HG03432 (cell line): ENCODE data around the gene RAB3A.
A peak's percentile ranks its signal among the peaks of the same experiment; 100 is the strongest.
"Not testable (repeated sequence)": the region's sequence is repeated elsewhere in the genome, so short reads cannot be mapped to it uniquely, and the experiment has no call there.

Experiments used
- ATAC-seq: cut with Tn5 transposase; IDR thresholded peaks from one replicate; pipeline ENCODE4 v1.9.1; 2021; ENCODE audit warnings: mild to moderate bottlenecking, moderate library complexity; ENCODE audit not compliant: unreplicated experiment

Gene RAB3A

GRCh38 chr19:18171605-18172327, 32.1 kb downstream of the RAB3A start:
- ATAC-seq, result no peak

- ATAC-seq, result peak; percentile 24
Measured at GRCh38 chr19:18170714-18171255, 33.1 kb downstream of the RAB3A start.

- no peak for ATAC-seq
Measured at GRCh38 chr19:18168673-18169381, 35.0 kb downstream of the RAB3A start.

DNA sequence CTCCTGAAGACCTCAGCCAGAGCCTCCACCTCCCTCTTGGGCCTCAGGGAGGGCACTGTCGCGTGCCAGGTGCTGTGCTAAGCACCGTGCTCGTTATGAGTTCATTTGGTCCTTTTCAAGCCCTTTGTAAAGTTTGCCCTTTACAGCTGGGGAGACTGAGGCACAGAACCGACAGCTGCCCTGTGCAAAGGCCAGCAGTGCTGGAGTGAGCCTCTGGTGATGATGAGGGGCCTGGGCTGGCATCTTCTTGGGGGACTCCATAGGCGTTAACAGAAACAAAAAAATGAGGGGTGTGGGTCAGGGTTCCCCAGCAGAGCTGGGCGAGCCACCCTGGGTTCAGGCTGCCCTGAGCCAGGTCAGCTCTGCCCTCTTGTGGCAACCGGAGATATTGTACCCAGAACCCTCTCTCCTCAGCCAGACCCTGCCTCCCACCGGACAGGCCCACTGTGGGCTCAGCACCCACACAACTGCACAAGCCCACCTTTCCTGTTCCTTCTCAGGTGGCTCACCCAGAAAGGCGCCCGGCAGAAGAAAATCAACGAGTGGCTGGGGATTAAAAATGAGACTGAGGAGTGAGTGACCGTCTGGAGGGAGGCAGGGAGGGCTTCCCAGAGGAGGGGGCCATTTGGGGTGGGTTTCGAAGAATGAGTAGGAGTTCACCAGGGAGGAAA, 35.7 kb downstream of the RAB3A start:
- peak; percentile 27 for ATAC-seq

- no peak for ATAC-seq
Measured at GRCh38 chr19:18167011-18167410, 36.8 kb downstream of the RAB3A start.

- no peak for ATAC-seq
Measured at GRCh38 chr19:18165794-18166544, 37.9 kb downstream of the RAB3A start.

DNA sequence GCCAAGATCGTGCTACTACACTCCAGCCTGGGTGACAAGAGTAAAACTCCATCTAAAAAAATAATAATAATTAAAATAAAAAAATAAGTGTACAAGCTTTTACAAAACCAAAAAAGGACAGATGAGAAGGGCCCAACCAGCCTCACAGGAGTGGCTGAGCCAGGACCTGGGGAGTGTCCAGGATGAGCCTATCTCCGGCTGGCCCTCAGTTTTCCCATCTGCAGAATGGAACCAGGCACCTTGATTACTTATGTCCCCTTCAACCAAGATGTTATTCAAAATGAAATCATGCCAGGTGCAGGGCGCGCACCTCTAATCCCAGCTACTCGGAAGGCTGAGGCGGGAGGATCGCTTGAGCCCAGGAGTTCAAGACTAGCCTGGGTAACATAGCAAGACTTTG, 39.8 kb downstream of the RAB3A start:
- ATAC-seq, result no peak

DNA sequence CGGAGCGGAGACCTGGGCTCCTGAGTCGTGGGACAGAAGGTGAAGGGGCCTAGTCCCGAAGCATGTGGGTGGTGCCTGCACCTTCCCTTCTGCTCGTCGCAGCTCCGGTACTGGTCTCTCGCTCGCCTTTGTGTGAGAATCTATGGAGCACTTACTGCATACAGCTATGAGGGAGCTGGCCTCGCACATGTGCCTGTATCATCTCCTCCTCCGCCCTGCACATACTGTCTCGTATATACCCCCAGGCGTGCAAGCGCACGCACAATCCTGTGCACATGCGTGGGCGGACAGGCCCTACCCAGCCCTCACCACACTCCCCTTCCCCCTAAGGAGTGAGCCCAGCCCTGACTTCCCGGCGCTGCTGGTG, 42.2 kb downstream of the RAB3A start:
- peak; percentile 3 for ATAC-seq

DNA sequence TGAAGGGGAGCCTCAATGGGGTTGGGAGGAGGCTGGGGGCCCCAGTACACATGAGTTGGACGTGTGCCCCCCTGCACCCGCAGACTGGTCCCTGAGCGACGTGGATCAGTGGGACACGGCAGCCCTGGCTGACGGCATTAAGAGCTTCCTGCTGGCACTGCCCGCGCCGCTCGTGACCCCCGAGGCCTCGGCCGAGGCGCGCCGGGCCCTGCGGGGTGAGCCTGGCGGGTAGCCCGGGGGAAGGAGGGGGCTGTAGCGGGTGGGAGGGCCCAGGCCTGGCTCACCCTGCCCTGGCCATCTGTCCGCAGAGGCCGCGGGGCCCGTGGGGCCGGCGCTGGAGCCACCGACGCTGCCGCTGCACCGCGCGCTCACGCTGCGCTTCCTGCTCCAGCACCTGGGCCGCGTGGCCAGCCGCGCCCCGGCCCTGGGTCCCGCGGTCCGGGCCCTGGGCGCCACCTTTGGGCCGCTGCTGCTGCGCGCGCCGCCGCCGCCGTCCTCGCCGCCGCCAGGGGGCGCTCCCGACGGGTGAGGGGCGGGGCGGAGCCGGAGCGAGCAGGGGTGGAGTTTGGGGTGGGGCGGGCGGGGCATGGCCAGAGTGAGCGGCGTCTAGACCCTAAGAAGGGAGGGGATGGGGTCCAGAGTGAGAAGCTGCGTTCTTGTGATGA, 42.7 kb downstream of the RAB3A start:
- peak; percentile 70 for ATAC-seq

DNA sequence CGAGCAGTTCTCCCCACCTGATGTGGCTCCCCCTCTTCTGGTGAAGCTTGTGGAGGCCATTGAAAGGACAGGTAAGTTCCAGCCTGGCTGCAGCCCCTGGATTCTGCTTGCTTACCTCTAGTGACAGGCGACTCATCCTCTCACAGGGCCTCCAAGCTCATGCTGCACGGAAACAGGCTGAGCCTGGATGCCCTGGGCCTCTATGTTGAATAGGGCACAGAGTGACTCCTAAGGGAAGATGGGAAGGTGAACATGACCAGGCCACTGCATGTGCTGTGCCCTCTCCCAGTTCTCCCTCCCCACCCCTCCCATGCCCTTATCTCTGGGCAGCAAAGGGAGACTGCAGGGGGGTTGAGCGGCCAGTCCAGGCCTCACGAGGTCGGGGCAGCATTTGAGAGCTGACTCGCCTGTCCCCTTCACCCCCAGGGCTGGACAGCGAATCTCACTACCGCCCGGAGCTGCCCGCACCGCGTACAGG, 43.3 kb downstream of the RAB3A start:
- no peak for ATAC-seq

GRCh38 chr19:18159810-18160209, 44.0 kb downstream of the RAB3A start:
- ATAC-seq, result no peak

- not testable (repeated sequence) for ATAC-seq
Measured at GRCh38 chr19:18159059-18159616, 44.7 kb downstream of the RAB3A start.

DNA sequence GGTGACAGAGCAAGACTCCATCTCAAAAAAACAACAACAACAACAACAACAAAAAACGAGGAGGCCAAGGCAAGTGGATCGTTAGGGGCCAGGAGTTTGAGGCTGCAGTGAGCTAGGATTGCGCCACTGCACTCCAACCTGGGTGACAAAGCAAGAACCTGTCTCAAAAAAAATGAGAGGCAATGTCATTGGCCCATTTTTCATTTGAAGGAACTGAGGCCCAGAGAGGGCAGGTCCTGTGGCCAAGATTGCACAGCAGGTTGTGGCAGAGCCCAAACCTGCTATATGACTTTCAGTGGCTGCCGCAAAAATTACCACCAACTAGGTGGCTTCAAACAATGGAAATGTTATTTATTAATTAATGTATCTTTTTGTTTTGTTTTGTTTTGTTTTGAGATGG, 45.4 kb downstream of the RAB3A start:
- no peak for ATAC-seq

DNA sequence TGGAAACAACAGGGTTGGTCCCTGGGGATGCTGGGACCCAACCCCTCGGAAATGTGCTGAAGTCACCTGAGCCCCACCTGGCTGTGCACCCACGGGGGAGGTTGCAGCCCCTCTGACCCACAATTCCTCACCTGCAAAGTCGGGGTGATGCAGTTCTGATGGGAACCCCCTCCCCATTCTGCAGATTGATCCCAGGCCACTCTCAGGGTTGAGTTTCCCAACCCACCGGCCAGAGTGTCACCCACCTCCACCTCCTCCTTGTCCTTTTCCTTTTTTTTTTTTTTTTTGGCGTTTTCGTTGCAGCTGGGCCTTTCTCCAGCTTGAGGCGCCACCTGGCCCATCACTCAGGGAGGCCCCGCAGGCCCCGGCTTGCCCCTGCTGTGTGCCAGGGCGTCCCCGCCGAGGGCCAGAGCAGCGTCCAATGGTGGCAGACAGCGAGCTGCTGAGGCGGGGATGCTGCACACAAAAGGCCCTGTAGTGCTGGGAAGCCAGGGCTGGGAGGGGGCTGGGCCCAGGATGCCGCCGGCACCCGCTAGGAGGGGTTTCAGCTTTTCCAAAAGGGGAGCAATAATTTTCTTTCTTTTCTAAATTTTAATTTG, 46.3 kb downstream of the RAB3A start:
- ATAC-seq, result no peak

GRCh38 chr19:18156841-18157464, 46.9 kb downstream of the RAB3A start:
- no peak for ATAC-seq

GRCh38 chr19:18156268-18156667, 47.6 kb downstream of the RAB3A start:
- no peak for ATAC-seq

DNA sequence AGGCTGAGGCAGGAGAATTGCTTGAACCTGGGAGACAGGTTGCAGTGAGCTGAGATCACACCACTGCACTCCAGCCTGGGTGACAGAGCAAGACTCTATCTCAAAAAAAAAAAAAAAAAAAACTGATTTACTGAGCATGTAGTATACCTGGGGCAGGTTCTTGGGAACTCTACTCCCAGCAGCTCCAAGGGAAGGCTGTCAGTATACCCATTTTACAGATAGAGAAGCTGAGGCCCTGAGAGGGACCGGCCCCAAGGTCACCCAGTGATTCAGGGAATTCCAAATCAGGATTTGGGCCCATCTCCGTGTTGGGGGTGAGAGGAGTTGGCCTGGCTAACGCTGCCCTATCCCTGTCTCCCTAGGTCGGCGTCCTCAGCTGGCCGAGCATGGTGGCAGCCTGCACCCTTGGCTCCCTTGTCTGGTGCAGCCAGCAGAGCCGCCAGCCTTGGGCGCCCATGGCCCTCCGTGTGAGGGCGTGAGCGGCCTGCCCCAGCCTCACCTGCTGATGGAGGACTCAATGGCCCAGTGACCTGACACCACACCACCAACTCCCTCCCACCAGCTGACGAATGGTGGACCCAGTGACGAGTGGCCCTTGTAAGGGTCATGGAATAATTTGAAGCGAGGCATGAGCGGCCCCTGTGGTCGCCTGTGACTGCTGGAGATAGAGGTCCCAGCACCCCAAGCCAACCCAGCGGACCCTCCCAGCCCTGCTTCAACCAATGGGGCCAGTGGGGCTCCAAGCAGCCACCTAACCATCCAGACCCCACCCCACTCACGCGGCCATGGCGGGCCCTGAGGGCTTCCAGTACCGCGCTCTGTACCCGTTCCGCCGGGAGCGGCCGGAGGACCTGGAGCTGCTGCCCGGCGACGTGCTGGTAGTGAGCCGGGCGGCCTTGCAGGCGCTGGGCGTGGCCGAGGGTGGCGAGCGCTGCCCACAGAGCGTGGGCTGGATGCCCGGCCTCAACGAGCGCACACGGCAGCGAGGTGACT, 48.5 kb downstream of the RAB3A start:
- no peak for ATAC-seq

GRCh38 chr19:18153556-18154134, 50.2 kb downstream of the RAB3A start:
- peak; percentile 4 for ATAC-seq
